Measurements from ENCODE around the gene CNP.

GRCh38 chr17:41967921-41968578, 1.5 kb downstream of the CNP start:
- no peak for TF ChIP-seq CTCF (IDR thresholded peaks at IDR 0.05)
- TF ChIP-seq POLR2A (IDR thresholded peaks at IDR 0.05), result no peak

Data from thyroid gland (tissue), 4 donors.